Ascending aorta (tissue), 2 donors: Measurements from ENCODE around the gene CFI. TPM values are rescaled to one million over a fixed set of nuclear protein-coding genes. Genes with fewer than 3 reads are reported as not detected.

Experiments used
- DNase-seq, 2 donors: peaks; one replicate each; pipeline ENCODE4 v3.0.0-alpha.2; 2019; ENCODE audit warnings: low spot score in 2 of 2
- H3K27ac ChIP-seq, 2 donors: fragments of 200-600 bp; sonication (generic); one replicate each; pipeline ENCODE4 v1.5.1; 2016 to 2017; ENCODE audit warnings: mild to moderate bottlenecking in 1 of 2
- H3K27me3 ChIP-seq: fragments of 200-600 bp; sonication (generic); one replicate; pipeline ENCODE4 v1.5.1; 2017
- H3K36me3 ChIP-seq, 2 donors: fragments of 200-600 bp; sonication (generic); one replicate each; pipeline ENCODE4 v1.5.1; 2016
- H3K4me1 ChIP-seq, 2 donors: fragments of 200-600 bp; sonication (generic); one replicate each; pipeline ENCODE4 v1.5.1; 2016 to 2017; ENCODE audit warnings: mild to moderate bottlenecking in 1 of 2
- H3K4me3 ChIP-seq, 2 donors: fragments of 200-600 bp; sonication (generic); one replicate each; pipeline ENCODE4 v1.5.1; 2016 to 2017; ENCODE audit warnings: mild to moderate bottlenecking in 1 of 2
- H3K9me3 ChIP-seq, 2 donors: fragments of 200-600 bp; sonication (generic); one replicate each; pipeline ENCODE4 v1.5.1; 2016
- CTCF ChIP-seq, 3 experiments: fragments of 200-600 bp in 2 of 3; fragments of 450-650 bp in 1 of 3; sonication (generic) in 2 of 3; IDR thresholded peaks; one replicate each; pipeline ENCODE4 v1.5.1; 2016 to 2019; ENCODE audit warnings: antibody characterized with exemption in 3 of 3, mild to moderate bottlenecking in 1 of 3, moderate library complexity in 1 of 3
- intact Hi-C: fragments of 100-400 bp; cut with DNase I; formaldehyde crosslinking; loops from one replicate; pipeline ENCODE4 v1.15.1; 2023
- total RNA-seq: library from RNA; depleted of rRNA; stranded (reverse); fragments of >200 nt; gene quantifications from one replicate; pipeline ENCODE4 v1.1.0, GENCODE V29; 2016

Gene CFI
- total RNA-seq, 1 donor from 2014 or later = 17.8 TPM

GRCh38 chr4:109698656-109699055 lies 103.1 kb downstream of the CFI start:
- H3K27me3 ChIP-seq = no peaks in the 10 kb centered on the region
- peaks cover 8 to 27% of the 10 kb centered on the region in 2 donors for H3K36me3 ChIP-seq
- intact Hi-C loops = no loop called here
- H3K4me1 ChIP-seq = peaks cover 6 to 12% of the 10 kb centered on the region in 2 donors
- DNase-seq = no peak
- no peaks in the 10 kb centered on the region for H3K9me3 ChIP-seq
- no peak for TF ChIP-seq CTCF (IDR thresholded peaks at IDR 0.05)
- no peak overlapping the region for H3K27ac ChIP-seq
- no peak overlapping the region for H3K4me3 ChIP-seq

- intact Hi-C loops = no loop called here
- Histone ChIP-seq H3K27ac (no peak overlapping the region), H3K4me1 (no peaks in the 10 kb centered on the region), H3K4me3 (no peak overlapping the region), H3K9me3 (no peaks in the 10 kb centered on the region), H3K36me3 (peaks cover 50 to 80% of the 10 kb centered on the region in 2 donors), H3K27me3 (no peaks in the 10 kb centered on the region)
- no peak for DNase-seq
- no peak for TF ChIP-seq CTCF (IDR thresholded peaks at IDR 0.05)
Measured at GRCh38 chr4:109691411-109691920, 110.3 kb downstream of the CFI start.

Other genes with a start within 250 kb of the CFI start
- 430 TPM for gene MCUB, start 241.8 kb downstream of the CFI start, total RNA-seq
- gene CASP6, start 98.6 kb downstream of the CFI start, total RNA-seq = not detected
- gene PLA2G12A, start 71.9 kb downstream of the CFI start, total RNA-seq = 8.9 TPM
- not detected for gene GAR1, start 13.8 kb upstream of the CFI start, total RNA-seq
- not detected for gene RRH, start 26.0 kb upstream of the CFI start, total RNA-seq
- not detected for gene LRIT3, start 46.1 kb upstream of the CFI start, total RNA-seq
- gene EGF, start 110.9 kb upstream of the CFI start, total RNA-seq = not detected